D721Med (cell line): ENCODE measurements around the gene SPATA46.

ENCODE experiments used
- DNase-seq: peaks from one replicate; pipeline ENCODE4 v3.0.0; 2011; ENCODE audit warnings: low spot score; ENCODE audit not compliant: insufficient read length
- FAIRE-seq: peaks from 2 replicates; lab custom pipeline; 2011; peaks lifted over from hg19 to GRCh38; lab: Jason Lieb, UNC
- CTCF ChIP-seq: IDR thresholded peaks from 2 replicates; pipeline ENCODE4 v1.5.1; 2012; ENCODE audit warnings: mild to moderate bottlenecking, control low read depth; ENCODE audit not compliant: insufficient read depth; ENCODE audit errors: missing control alignments

The SPATA46 gene

GRCh38 chr1:162383091-162383490 lies 6.4 kb upstream of the SPATA46 start:
- DNase-seq (no peak), FAIRE-seq (no peak)
- TF ChIP-seq CTCF: no peak

GRCh38 chr1:162381941-162382750 lies 5.5 kb upstream of the SPATA46 start:
- no peak for FAIRE-seq
- no peak for TF ChIP-seq CTCF
- DNase-seq: no peak

GRCh38 chr1:162381383-162381782 lies 4.7 kb upstream of the SPATA46 start, which contains the start of gene C1orf226:
C1orf226 (plus strand) TSS chr1:162381728; CDS start chr1:162381902, 174 bp downstream.
- peak; percentile 8 for DNase-seq
- no peak for FAIRE-seq

GRCh38 chr1:162380061-162380846 lies 3.6 kb upstream of the SPATA46 start:
- FAIRE-seq: no peak

More at GRCh38 chr1:162381383-162381782, 4.7 kb upstream of the SPATA46 start, which contains the start of gene C1orf226:
- no peak for TF ChIP-seq CTCF

GRCh38 chr1:162375463-162375862 lies 1.2 kb downstream of the SPATA46 start:
- DNase-seq: no peak
- FAIRE-seq: no peak
- no peak for TF ChIP-seq CTCF

More at GRCh38 chr1:162380061-162380846, 3.6 kb upstream of the SPATA46 start:
- no peak for TF ChIP-seq CTCF
- peak; percentile 3 for DNase-seq

GRCh38 chr1:162374406-162374805 lies 2.2 kb downstream of the SPATA46 start:
- no peak for FAIRE-seq
- TF ChIP-seq CTCF: no peak
- no peak for DNase-seq
